Mesenchymal stem cell (in vitro differentiated cells and primary cell): Measurements from ENCODE around the gene NPAS3.

Source experiments
- DNase-seq: peaks from one replicate; pipeline ENCODE4 v3.0.0-alpha.2; 2013
- H2AFZ ChIP-seq: one replicate; pipeline ENCODE4 v1.6.1; 2013; ENCODE audit warnings: low read depth, mild to moderate bottlenecking, control low read depth, inconsistent platforms, low read length, moderate library complexity
- H2AK5ac ChIP-seq: 2 replicates; pipeline ENCODE4 v1.6.1; 2013; ENCODE audit warnings: low read length, moderate library complexity, mild to moderate bottlenecking, inconsistent platforms; ENCODE audit not compliant: severe bottlenecking
- H2BK120ac ChIP-seq: one replicate; pipeline ENCODE4 v1.6.1; 2013; ENCODE audit warnings: low read depth, mild to moderate bottlenecking, inconsistent platforms, low read length, moderate library complexity
- H2BK12ac ChIP-seq, 2 experiments: one replicate each; pipeline ENCODE4 v1.6.1; 2013; ENCODE audit warnings: inconsistent platforms in 2 of 2, low read length in 2 of 2, mild to moderate bottlenecking in 2 of 2, moderate library complexity in 2 of 2, control low read depth in 1 of 2
- H2BK15ac ChIP-seq: one replicate; pipeline ENCODE4 v1.6.1; 2013; ENCODE audit warnings: mild to moderate bottlenecking, low read depth, inconsistent platforms; ENCODE audit not compliant: poor library complexity, severe bottlenecking
- H2BK5ac ChIP-seq: 2 replicates; pipeline ENCODE4 v1.6.1; 2013; ENCODE audit warnings: low read depth, mild to moderate bottlenecking, low read length, control low read depth, inconsistent platforms; ENCODE audit not compliant: poor library complexity, severe bottlenecking
- H3K14ac ChIP-seq, 2 experiments: one replicate each; pipeline ENCODE4 v1.6.1; 2013; ENCODE audit warnings: inconsistent platforms in 2 of 2, low read length in 2 of 2, control low read depth in 1 of 2, mild to moderate bottlenecking in 1 of 2, moderate library complexity in 1 of 2
- H3K18ac ChIP-seq, 2 experiments: one replicate each; pipeline ENCODE4 v1.6.1; 2013; ENCODE audit warnings: inconsistent platforms in 2 of 2, low read length in 2 of 2, control low read depth in 1 of 2, low read depth in 1 of 2, mild to moderate bottlenecking in 1 of 2
- H3K23ac ChIP-seq, 2 experiments: one replicate each; pipeline ENCODE4 v1.6.1; 2013; ENCODE audit warnings: inconsistent platforms in 2 of 2, low read length in 2 of 2, mild to moderate bottlenecking in 2 of 2, moderate library complexity in 2 of 2, control low read depth in 1 of 2
- H3K27ac ChIP-seq: 2 replicates; pipeline ENCODE4 v1.5.1; 2013; ENCODE audit warnings: mild to moderate bottlenecking, moderate library complexity, low read length, control low read depth, inconsistent platforms; ENCODE audit not compliant: poor library complexity, severe bottlenecking
- H3K27me3 ChIP-seq, 2 experiments: 2 replicates each; pipeline versions ENCODE4 v1.6.1 to v1.7.0; 2013; ENCODE audit warnings: low read length in 2 of 2, mild to moderate bottlenecking in 2 of 2, moderate library complexity in 2 of 2, control low read depth in 1 of 2, inconsistent platforms in 1 of 2; ENCODE audit not compliant: control insufficient read depth in 1 of 2, insufficient read depth in 1 of 2
- H3K36me3 ChIP-seq, 2 experiments: 2 replicates each; pipeline versions ENCODE4 v1.6.1 to v1.7.0; 2013; ENCODE audit warnings: low read length in 2 of 2, control low read depth in 1 of 2, inconsistent platforms in 1 of 2, low read depth in 1 of 2, mild to moderate bottlenecking in 1 of 2; ENCODE audit not compliant: insufficient read depth in 2 of 2, control insufficient read depth in 1 of 2
- H3K4ac ChIP-seq, 2 experiments: one replicate each; pipeline ENCODE4 v1.6.1; 2013; ENCODE audit warnings: inconsistent platforms in 2 of 2, low read length in 2 of 2, mild to moderate bottlenecking in 2 of 2, moderate library complexity in 2 of 2, control low read depth in 1 of 2, low read depth in 1 of 2
- H3K4me1 ChIP-seq: 2 replicates; pipeline ENCODE4 v1.6.1; 2013; ENCODE audit warnings: low read depth, low read length, control low read depth; ENCODE audit not compliant: control insufficient read depth, insufficient read depth
- H3K4me2 ChIP-seq: 2 replicates; pipeline ENCODE4 v1.6.1; 2013; ENCODE audit warnings: low read length, mild to moderate bottlenecking, inconsistent platforms; ENCODE audit not compliant: poor library complexity, severe bottlenecking
- H3K4me3 ChIP-seq, 2 experiments: 2 replicates each; pipeline versions ENCODE4 v1.5.1 to v1.7.0; 2013; ENCODE audit warnings: low read length in 2 of 2, mild to moderate bottlenecking in 2 of 2, control low read depth in 1 of 2, low read depth in 1 of 2; ENCODE audit not compliant: insufficient read depth in 1 of 2
- H3K79me1 ChIP-seq: replicated peaks from 2 replicates; pipeline ENCODE4 v1.6.1; 2013; ENCODE audit warnings: mild to moderate bottlenecking, control low read depth, low read length, inconsistent platforms; ENCODE audit not compliant: poor library complexity, severe bottlenecking
- H3K9ac ChIP-seq: 2 replicates; pipeline ENCODE4 v1.7.0; 2013; ENCODE audit warnings: mild to moderate bottlenecking, low read length, moderate library complexity
- H3K9me3 ChIP-seq: 2 replicates; pipeline ENCODE4 v1.7.0; 2013; ENCODE audit warnings: mild to moderate bottlenecking, low read length; ENCODE audit not compliant: control insufficient read depth
- H4K8ac ChIP-seq: one replicate; pipeline ENCODE4 v1.6.1; 2013; ENCODE audit warnings: inconsistent platforms, mild to moderate bottlenecking, low read length, moderate library complexity
- H4K91ac ChIP-seq: one replicate; pipeline ENCODE4 v1.6.1; 2013; ENCODE audit warnings: mild to moderate bottlenecking, low read length, inconsistent platforms
- WGBS: methylation state at CpG from one replicate; pipeline ENCODE4 v1.1.7; 2013; ENCODE audit warnings: mixed read lengths; 5-methylcytosine and 5-hydroxymethylcytosine counted together

Gene NPAS3

GRCh38 chr14:33704481-33704880, 765.8 kb downstream of the NPAS3 start:
- no peak overlapping the region for H3K18ac ChIP-seq
- H3K9me3 ChIP-seq = no peaks in the 10 kb centered on the region
- 95% methylated on average over 2 of the region's 2 CpGs for WGBS
- no peaks in the 10 kb centered on the region for H3K27me3 ChIP-seq
- H3K4me2 ChIP-seq = no peak overlapping the region
- H4K91ac ChIP-seq = no peak overlapping the region
- no peaks in the 10 kb centered on the region for H3K4me1 ChIP-seq
- no peak overlapping the region for H3K27ac ChIP-seq
- no peak overlapping the region for H3K14ac ChIP-seq
- no peak overlapping the region for H3K4ac ChIP-seq
- H3K79me1 ChIP-seq = no peaks in the 10 kb centered on the region
- H3K4me3 ChIP-seq = no peak overlapping the region
- H4K8ac ChIP-seq = no peak overlapping the region
- H2AK5ac ChIP-seq = no peak overlapping the region
- no peak overlapping the region for H2BK120ac ChIP-seq
- H2BK15ac ChIP-seq = no peak overlapping the region
- no peak overlapping the region for H3K9ac ChIP-seq
- DNase-seq = no peak
- no peaks in the 10 kb centered on the region for H3K36me3 ChIP-seq
- H3K23ac ChIP-seq = no peak overlapping the region
- no peak overlapping the region for H2BK5ac ChIP-seq
- no peak overlapping the region for H2AFZ ChIP-seq
- no peak overlapping the region for H2BK12ac ChIP-seq

- no peak overlapping the region for H2BK12ac ChIP-seq
- no peak overlapping the region for H2BK120ac ChIP-seq
- H2BK15ac ChIP-seq = no peak overlapping the region
- no peaks in the 10 kb centered on the region for H3K79me1 ChIP-seq
- H3K27ac ChIP-seq = no peak overlapping the region
- H4K8ac ChIP-seq = no peak overlapping the region
- H3K4me1 ChIP-seq = no peaks in the 10 kb centered on the region
- no peak overlapping the region for H3K4me3 ChIP-seq
- no peaks in the 10 kb centered on the region for H3K36me3 ChIP-seq
- no peak overlapping the region for H3K4me2 ChIP-seq
- H3K14ac ChIP-seq = no peak overlapping the region
- no peak overlapping the region for H2BK5ac ChIP-seq
- H3K23ac ChIP-seq = no peak overlapping the region
- H3K27me3 ChIP-seq = no peaks in the 10 kb centered on the region
- H2AK5ac ChIP-seq = no peak overlapping the region
- H4K91ac ChIP-seq = no peak overlapping the region
- H3K9me3 ChIP-seq = no peaks in the 10 kb centered on the region
- H3K18ac ChIP-seq = no peak overlapping the region
- WGBS = 92% methylated on average over 5 of the region's 7 CpGs
- no peak overlapping the region for H3K9ac ChIP-seq
- no peak overlapping the region for H2AFZ ChIP-seq
- DNase-seq = no peak
- H3K4ac ChIP-seq = no peak overlapping the region
These were observed 766.8 kb downstream of the NPAS3 start for GRCh38 chr14:33705490-33705889.

GRCh38 chr14:33707716-33708115, 769.0 kb downstream of the NPAS3 start:
- Histone ChIP-seq H3K79me1 (no peaks in the 10 kb centered on the region), H3K18ac (no peak overlapping the region), H2BK120ac (no peak overlapping the region), H3K36me3 (no peaks in the 10 kb centered on the region), H2AK5ac (no peak overlapping the region), H2BK12ac (no peak overlapping the region), H3K4me3 (no peak overlapping the region), H4K8ac (peak overlapping the region; percentile 63), H2BK15ac (no peak overlapping the region), H3K4ac (no peak overlapping the region), H3K23ac (no peak overlapping the region), H4K91ac (no peak overlapping the region), H3K14ac (no peak overlapping the region), H3K27me3 (no peaks in the 10 kb centered on the region), H3K4me2 (no peak overlapping the region), H3K9ac (no peak overlapping the region), H3K4me1 (no peaks in the 10 kb centered on the region), H3K9me3 (no peaks in the 10 kb centered on the region), H2AFZ (no peak overlapping the region), H3K27ac (no peak overlapping the region), H2BK5ac (no peak overlapping the region)
- 91% methylated on average over 5 of the region's 6 CpGs for WGBS
- no peak for DNase-seq

- no peak overlapping the region for H4K8ac ChIP-seq
- no peaks in the 10 kb centered on the region for H3K9me3 ChIP-seq
- H2BK12ac ChIP-seq = no peak overlapping the region
- H3K36me3 ChIP-seq = no peaks in the 10 kb centered on the region
- H3K9ac ChIP-seq = no peak overlapping the region
- no peak overlapping the region for H3K18ac ChIP-seq
- no peaks in the 10 kb centered on the region for H3K4me1 ChIP-seq
- H3K4ac ChIP-seq = no peak overlapping the region
- no peak overlapping the region for H3K4me2 ChIP-seq
- no peak overlapping the region for H3K27ac ChIP-seq
- no peaks in the 10 kb centered on the region for H3K79me1 ChIP-seq
- H3K4me3 ChIP-seq = no peak overlapping the region
- no peak overlapping the region for H2AFZ ChIP-seq
- WGBS = 92% methylated on average over 4 of the region's 4 CpGs
- no peak for DNase-seq
- no peak overlapping the region for H3K23ac ChIP-seq
- H3K27me3 ChIP-seq = no peaks in the 10 kb centered on the region
- no peak overlapping the region for H2BK15ac ChIP-seq
- no peak overlapping the region for H2AK5ac ChIP-seq
- no peak overlapping the region for H4K91ac ChIP-seq
- H2BK5ac ChIP-seq = no peak overlapping the region
- no peak overlapping the region for H3K14ac ChIP-seq
- no peak overlapping the region for H2BK120ac ChIP-seq
These were observed 770.6 kb downstream of the NPAS3 start for GRCh38 chr14:33709283-33709682.
